Brain pericyte (primary cell): ENCODE results near the gene MEF2A.

Experiments used
- DNase-seq: peaks from one replicate; pipeline ENCODE4 v3.0.0-alpha.2; 2012; ENCODE audit warnings: low read depth, low spot score

Gene MEF2A

GRCh38 chr15:99564221-99565048 is 1.3 kb upstream of the MEF2A start:
- DNase-seq = no peak

- no peak for DNase-seq
Observed at GRCh38 chr15:99565049-99565298, 810 bp upstream of the MEF2A start.

GRCh38 chr15:99566157-99566897 is 543 bp downstream of the MEF2A start:
- DNase-seq = no peak

- no peak for DNase-seq
Observed at GRCh38 chr15:99568625-99569352, 3.0 kb downstream of the MEF2A start.

- no peak for DNase-seq
Observed at GRCh38 chr15:99571299-99571698, 5.5 kb downstream of the MEF2A start.

GRCh38 chr15:99574048-99574447 is 8.3 kb downstream of the MEF2A start:
- no peak for DNase-seq

GRCh38 chr15:99574502-99574901 is 8.7 kb downstream of the MEF2A start:
- no peak for DNase-seq

GRCh38 chr15:99578809-99579208 is 13.0 kb downstream of the MEF2A start:
- DNase-seq = no peak

- no peak for DNase-seq
Observed at GRCh38 chr15:99580076-99580475, 14.3 kb downstream of the MEF2A start.

- no peak for DNase-seq
Observed at GRCh38 chr15:99582508-99582960, 16.8 kb downstream of the MEF2A start.

GRCh38 chr15:99584081-99584600 is 18.4 kb downstream of the MEF2A start:
- no peak for DNase-seq

- no peak for DNase-seq
Observed at GRCh38 chr15:99586121-99586520, 20.3 kb downstream of the MEF2A start.

GRCh38 chr15:99589801-99590200 is 24.0 kb downstream of the MEF2A start:
- DNase-seq = no peak

GRCh38 chr15:99590913-99591646 is 25.3 kb downstream of the MEF2A start:
- no peak for DNase-seq

- peak; percentile 7 for DNase-seq
Observed at GRCh38 chr15:99592145-99592791, 26.5 kb downstream of the MEF2A start.

GRCh38 chr15:99593070-99593469 is 27.3 kb downstream of the MEF2A start:
- DNase-seq = no peak

GRCh38 chr15:99594916-99595315 is 29.1 kb downstream of the MEF2A start:
- DNase-seq = no peak

GRCh38 chr15:99598296-99598695 is 32.5 kb downstream of the MEF2A start:
- no peak for DNase-seq

- no peak for DNase-seq
Observed at GRCh38 chr15:99603828-99604227, 38.0 kb downstream of the MEF2A start.

GRCh38 chr15:99604865-99605264 is 39.1 kb downstream of the MEF2A start:
- DNase-seq = no peak

- no peak for DNase-seq
Observed at GRCh38 chr15:99605490-99605931, 39.7 kb downstream of the MEF2A start.
